Islet of Langerhans (tissue), 1 donor: Measurements from ENCODE around the gene ATF6.

Experiments used
- FAIRE-seq: peaks from one replicate; lab custom pipeline; 2011; peaks lifted over from hg19 to GRCh38; lab: Jason Lieb, UNC

ATF6 gene

DNA sequence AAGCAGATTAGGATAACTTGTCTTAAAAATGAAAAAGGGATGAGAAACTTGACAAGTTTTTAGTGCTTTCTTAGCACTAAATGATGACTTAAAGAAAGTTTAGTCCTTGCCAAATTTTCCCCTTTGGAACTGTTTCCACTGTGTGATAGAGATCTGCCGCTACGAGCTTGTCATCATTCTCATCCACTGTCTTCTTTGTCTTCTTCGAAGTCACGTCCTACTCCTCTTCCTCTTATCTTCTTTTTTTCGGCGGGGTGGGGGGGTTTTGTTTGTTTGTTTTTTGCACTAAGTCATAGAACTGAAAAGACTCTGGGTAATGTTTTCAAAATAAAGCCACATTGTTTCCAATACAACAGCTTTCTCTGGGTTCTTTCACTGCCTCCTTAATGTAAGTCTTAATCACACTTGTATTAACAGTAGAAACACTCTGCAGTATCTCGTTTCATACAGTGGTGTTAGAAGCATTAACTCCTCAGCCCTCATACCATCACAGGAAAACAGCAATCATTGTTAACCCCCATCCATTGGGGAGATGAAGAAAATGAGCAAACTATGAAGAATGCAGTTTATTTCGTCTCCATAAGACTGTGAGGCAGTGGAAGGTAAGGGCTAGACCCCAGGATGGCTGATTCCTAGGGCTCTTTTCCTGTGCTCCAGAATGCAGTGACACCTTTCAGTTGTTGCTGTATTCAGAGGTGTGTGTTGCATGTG is 175.8 kb downstream of the ATF6 start:
- FAIRE-seq: no peak

DNA sequence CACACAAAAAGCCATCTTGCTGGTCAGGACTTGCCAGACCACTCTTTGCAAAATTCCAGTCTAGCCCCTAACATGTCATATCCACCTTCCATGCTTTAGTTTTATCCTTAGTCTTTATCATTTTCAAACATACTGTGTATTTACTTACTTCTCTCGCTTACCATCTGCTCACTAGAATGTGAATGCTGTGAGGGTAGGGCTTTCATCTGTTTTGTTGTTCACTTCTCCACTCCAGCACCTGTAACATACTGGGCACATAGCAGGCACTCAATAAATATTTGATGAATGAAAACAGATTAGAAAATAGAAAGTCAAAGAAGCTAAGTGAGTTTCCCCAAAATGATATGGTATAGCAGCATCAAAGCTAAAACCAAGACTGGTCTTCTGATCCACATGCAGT is 177.6 kb downstream of the ATF6 start:
- FAIRE-seq: no peak

- no peak for FAIRE-seq
Measured at GRCh38 chr1:161944381-161944780, 178.3 kb downstream of the ATF6 start.

DNA sequence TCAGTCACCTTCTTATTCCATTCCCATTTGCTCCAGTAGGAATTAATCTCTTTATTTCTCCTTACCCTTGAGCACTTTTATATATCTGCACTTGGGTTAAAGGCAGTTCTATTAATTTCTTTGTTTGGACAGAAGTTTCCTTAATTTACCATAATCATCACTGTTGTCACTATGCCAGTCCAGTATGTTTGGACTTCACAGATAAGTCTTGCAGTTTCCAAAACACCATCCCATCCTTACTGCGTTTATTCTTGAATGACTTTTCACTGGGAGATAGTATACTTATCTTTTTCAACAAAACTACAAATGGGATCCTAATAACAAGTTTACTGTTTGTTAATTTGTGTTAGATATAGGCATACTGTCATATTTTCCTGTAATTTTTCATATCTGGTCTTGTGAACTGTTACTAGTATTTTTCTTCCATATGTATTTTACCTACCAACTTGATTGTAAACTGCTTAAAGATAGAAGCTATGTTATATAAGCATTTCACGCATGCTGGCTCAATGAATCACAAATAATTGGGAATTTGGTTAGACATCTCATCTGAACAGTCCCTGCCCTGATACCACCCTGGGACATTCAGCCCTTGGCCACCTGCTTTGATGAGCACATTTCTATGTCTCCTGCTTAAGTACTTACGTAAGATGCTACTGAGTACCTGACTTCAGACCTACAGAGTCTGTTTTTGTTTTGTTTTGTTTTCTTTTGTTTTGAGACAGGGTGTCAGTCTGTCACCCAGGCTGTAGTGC is 179.4 kb downstream of the ATF6 start:
- FAIRE-seq: no peak

GRCh38 chr1:161946071-161946987 is 180.2 kb downstream of the ATF6 start:
- FAIRE-seq: no peak

DNA sequence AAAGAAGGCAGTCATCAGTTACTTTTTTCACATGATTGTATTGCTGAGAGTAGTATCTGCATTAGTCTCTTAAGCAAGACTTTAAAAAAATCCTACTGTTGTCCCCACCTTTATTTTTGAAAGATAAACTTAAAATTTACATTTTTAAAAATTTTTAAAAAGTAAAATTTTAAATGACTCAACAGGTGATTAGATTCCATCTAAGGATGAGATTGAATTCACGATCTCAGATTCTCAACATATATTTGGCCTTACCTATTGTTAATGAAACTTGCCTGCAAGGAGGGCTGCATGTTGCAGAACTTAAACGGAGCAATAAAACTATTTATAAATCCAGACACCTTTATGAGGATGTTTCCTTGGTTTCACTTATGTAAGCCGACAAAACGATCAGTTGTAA is 182.3 kb downstream of the ATF6 start:
- no peak for FAIRE-seq

DNA sequence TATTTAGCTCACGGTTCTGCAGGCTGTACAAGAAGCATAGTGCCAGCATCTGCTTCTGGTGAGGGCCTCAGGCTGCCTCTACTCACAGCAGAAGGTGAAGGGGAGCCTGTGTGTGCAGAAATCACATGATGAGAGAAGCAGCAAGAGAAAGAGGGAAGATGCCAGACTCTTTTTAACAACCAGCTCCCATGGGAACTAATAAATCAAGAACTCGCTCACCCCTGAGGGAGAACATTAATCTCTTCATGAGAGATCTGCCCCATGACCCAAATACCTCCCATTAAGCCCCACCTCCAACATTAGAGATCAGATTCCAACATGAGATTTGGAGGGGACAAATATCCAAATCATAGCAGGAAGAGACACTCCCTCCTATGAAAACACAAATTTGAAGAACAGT is 183.4 kb downstream of the ATF6 start:
- FAIRE-seq: no peak

DNA sequence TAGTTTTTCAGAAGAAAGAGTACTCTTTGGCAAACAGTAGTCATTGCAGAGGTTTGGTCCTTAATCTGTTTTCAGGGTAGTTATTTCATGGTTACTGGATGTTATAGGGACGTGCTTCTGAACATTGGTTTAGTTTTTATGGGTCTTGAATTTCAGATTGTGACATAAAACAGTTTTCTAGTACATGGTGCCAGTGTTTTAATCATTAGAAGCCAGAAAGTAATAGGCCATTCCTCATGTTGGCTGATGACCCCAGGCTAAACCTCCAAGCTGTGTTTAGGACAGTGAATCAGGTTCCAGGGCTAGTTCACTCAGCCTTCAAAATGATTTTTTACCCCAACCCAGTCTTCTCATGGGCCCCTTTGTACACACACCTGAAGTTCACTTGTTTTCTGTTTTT is 184.3 kb downstream of the ATF6 start:
- no peak for FAIRE-seq

- FAIRE-seq: no peak
Measured at GRCh38 chr1:161951646-161952045, 185.5 kb downstream of the ATF6 start.

GRCh38 chr1:161952607-161953172 is 186.6 kb downstream of the ATF6 start:
- no peak for FAIRE-seq

DNA sequence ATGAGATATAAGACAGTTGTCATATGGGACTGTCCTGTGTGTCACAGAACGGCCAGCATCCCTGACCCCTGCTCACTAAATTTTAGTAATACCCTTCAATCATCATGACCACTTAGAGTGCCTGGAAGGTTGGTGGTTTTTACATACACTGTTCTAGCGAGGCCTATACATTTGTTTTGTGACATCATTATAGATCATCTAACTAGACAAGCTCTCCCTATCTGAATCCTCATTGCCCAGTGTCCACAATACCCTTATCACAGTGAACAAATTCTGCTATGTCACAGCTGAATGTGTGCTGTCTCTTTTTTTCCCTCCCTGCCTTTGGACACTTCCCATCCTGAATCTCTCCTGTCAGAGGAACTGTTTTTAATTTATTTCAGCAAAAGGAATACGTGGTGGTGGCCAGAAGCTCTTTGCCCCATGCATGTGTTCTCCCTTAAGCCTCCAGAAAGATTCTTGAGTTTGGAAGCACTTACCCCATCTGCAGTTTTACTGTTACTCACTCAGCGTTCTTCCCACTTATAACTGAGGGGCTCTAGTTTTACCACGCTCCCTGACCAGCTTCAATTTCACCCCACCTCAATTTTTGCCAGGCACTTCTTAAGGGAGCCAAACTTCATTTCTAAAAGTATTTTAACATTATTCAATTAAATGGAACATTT is 187.3 kb downstream of the ATF6 start:
- FAIRE-seq: no peak

DNA sequence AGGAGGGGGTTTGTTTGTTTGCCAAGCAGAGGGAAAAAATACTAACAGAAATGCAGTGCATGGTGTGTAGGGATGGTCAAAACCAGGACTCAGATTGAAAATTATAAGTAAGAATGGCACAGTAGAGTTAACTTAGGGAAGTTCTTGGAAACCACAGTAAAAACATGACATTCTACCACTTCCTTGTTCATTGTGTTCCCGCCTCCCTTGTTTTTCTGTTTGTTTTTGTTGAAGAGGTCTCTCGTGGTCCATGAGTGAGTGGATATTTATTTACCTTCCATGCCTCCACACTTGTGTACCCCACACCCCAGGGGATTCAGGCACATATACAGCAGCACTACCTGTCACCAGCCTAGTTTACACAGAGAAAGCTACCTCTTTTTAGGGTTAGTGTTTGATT is 187.9 kb downstream of the ATF6 start:
- FAIRE-seq: no peak

DNA sequence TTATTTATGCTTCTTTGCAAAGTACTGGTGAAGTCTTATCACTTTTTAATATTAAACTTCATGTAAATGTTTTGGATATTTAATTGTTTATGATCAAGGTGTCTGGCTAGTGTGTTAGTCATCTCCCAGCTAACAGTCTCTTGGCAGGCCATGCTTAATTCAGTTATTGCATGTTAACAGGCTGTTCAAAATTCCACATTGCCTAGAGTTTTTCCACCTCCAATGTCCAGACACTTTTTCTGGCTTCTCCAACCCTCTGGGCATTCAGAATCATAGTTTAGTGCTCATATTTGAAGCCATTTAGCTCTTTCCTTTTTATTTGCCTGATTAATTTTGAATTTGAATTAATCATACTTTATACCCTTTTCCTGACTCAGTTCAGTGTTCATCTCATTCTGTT is 188.3 kb downstream of the ATF6 start:
- FAIRE-seq: no peak

DNA sequence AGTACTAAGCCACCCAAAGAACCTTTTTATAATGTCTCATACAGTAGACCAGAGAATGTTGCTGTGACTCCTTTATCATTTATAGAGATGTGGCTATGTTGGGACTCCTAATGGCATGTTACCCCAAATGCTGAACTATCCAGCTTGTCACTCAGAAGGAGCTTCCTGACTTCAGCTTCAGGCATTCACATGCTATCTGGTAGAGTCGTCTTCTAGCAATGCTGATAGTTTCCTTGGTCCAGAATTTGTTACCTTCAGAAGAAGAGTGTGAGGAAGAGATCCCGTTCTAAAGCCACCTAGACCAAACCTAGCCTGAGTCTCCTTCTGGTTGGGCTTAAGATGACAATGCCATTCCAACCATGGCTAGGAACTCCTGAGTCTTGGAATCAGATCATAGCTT is 189.5 kb downstream of the ATF6 start:
- FAIRE-seq: no peak

DNA sequence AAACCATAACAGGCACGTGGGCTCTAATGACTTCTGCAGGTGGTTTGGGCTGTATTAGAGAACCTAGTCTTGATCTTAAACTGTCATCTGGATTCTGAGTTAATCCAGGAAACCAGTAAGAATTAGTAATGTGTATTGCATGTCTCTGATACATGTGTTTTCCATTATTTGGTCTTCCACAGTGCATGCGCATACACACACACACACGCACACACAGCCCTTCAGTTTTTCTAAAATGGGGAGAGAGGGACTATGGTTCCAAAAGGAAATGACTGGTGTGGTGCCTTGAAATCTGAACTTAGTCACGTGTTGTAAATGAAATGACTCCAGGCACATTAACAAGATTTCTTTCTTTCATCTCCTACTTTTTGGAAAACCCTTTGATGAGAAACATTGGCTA is 190.0 kb downstream of the ATF6 start:
- FAIRE-seq: no peak

DNA sequence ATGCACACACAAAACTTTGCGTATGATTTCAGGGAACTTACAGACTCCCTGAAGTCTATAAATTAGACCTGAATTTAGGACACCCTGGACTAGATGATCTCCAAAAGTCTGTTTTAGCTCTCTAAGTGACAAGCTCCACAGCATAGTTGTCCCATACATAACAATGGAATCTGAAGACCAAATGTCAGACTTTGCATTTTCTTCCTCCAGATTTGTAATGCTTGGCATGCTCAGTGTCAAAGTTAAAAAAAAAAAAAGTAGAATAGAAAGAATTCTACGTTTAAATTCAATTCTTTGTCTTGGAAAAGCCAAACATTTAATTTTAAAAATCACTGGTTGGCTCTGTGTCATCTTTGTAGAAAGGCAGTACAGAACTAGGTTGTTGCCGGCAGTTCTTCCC is 190.8 kb downstream of the ATF6 start:
- no peak for FAIRE-seq

DNA sequence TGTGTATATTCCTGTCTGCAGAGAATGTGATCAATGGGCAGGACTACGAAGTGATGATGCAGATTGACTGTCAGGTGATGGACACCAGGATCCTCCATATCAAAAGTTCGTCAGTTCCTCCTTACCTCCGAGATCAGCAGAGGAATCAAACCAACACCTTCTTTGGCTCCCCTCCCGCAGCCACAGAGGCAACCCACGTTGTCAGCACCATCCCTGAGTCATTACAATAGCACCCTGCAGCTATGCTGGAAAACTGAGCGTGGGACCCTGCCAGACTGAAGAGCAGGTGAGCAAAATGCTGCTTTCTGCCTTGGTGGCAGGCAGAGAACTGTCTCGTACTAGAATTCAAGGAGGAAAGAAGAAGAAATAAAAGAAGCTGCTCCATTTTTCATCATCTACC is 192.3 kb downstream of the ATF6 start:
- no peak for FAIRE-seq

DNA sequence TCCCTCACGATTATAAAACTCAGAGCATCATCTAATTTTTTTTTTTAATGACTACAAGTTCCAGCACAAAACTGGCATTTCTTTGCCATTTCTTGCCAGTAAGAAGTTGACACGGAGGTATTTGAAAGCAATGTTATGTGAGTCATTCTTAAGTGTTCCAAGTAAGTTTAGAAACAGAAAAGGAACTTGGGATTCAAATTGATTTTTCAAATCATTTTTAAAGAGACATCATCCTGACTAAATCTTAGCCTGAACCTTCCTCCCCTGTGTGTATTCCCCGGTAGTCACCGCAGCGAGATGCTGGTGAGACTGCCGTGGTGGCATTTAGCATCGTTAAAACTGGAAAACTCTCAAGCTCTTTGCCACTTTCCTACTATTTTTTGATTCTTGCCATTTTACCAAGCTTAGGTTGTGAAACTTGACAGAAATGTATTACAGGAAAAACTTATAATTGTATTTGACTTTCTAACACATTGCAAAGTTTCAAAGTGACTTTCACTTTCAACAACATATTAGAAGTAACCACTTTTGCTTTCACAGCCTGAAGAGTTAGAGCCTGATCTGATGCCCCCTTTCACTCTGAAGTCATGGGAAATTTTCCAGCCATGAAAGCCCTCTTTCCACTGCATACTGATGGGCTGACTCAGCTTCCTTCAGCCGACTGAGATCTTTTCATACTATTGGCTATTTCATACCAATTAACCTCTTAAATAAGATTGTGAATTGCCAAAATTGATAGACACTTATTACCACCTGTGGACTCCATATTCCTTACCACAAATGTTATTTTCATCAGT is 196.2 kb downstream of the ATF6 start:
- FAIRE-seq: no peak

DNA sequence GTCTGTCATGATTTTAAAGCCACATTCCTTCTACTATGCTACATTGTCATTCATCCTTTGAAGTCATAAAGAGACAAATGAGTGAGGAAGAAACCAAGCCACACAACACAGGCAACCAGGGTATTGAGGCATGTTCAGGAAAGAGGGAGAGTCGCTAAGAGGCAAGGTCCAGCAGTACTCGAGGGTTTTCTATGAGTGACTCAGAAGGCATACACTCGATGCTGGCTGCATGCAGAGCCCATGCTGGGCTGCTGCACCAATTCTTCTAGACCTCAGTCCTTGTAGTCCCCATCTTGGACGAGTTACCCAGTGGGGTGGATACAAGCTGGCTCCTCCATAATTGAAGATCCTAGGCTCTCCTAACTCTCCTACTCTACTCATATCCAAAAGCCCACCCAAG is 199.9 kb downstream of the ATF6 start:
- no peak for FAIRE-seq

- FAIRE-seq: no peak
Measured at GRCh38 chr1:161970036-161970435, 203.9 kb downstream of the ATF6 start.

- FAIRE-seq: no peak
Measured at GRCh38 chr1:161970633-161971032, 204.5 kb downstream of the ATF6 start.
